Measurements from ENCODE around the gene BMP8A.

The BMP8A gene

DNA sequence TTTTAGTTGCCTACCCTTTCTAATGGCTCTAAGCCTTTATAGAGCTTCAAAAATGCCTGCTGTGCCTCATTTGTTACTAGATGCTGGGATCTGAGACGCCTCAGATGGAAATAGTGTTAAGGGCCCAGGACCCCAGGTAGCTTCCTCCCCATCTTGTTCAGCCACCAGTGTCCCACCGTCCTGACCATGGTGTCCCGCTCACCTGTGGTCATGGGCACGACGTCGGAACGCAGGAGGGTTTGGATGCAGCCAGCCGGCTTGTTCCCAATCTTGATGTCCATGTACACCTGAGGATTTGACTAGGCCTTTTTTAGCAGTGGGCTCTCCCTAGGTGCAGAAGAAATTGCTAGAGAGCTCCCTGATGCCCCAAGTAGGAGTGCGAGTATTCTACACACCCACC is 54.1 kb downstream of the BMP8A start:
- DNase-seq (ENCODE audit: low read depth), result no peak
- no peak overlapping the region for H3K4me3 ChIP-seq (ENCODE audit: low read depth, low read length)

DNA sequence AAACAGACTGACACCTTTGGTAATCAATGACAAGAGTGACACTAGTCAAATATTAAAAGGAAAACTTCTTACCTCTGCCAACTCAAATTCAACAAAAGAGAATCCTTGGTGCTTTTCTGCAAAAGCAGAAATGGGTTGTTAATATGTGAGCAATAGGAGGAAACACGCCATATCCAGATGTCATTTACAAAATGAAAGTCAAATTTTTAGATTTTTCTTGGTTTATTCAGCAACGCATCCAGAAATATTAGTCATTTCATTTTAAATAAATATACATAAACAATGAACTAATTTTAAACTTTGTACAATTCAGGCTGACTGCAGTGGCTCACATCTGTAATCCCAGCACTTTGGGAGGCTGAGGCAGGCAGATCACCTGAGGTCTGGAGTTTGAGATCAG is 62.8 kb downstream of the BMP8A start:
- no peak overlapping the region for H3K4me3 ChIP-seq (ENCODE audit: low read depth, low read length)
- TF ChIP-seq, protein P1, sequence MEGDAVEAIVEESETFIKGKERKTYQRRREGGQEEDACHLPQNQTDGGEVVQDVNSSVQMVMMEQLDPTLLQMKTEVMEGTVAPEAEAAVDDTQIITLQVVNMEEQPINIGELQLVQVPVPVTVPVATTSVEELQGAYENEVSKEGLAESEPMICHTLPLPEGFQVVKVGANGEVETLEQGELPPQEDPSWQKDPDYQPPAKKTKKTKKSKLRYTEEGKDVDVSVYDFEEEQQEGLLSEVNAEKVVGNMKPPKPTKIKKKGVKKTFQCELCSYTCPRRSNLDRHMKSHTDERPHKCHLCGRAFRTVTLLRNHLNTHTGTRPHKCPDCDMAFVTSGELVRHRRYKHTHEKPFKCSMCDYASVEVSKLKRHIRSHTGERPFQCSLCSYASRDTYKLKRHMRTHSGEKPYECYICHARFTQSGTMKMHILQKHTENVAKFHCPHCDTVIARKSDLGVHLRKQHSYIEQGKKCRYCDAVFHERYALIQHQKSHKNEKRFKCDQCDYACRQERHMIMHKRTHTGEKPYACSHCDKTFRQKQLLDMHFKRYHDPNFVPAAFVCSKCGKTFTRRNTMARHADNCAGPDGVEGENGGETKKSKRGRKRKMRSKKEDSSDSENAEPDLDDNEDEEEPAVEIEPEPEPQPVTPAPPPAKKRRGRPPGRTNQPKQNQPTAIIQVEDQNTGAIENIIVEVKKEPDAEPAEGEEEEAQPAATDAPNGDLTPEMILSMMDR (conservative IDR thresholded peaks at IDR 0.05; ENCODE audit: low read depth, low read length), result no peak

More for the DNA sequence above, 54.1 kb downstream of the BMP8A start:
- TF ChIP-seq, protein P1 (conservative IDR thresholded peaks at IDR 0.05; ENCODE audit: low read depth, low read length), result no peak

DNA sequence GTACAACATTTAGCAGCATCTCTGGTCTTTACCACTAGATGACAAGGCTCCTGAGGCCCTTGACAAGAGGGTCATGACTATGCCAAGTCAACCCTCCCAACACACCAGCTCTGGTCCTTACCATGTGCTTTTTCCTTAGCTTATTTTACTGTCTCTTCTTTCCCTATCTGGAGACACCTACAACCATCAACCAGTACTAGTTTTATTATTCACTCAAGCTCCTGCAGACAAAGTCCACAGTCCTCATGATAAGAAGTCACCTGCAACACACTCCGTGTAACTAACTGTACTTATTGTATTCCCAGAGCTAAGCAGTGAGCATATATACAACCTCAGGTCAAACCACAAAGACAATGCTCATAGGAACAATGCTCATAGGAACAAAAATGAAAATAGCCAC is 69.8 kb downstream of the BMP8A start:
- DNase-seq (ENCODE audit: low read depth), result no peak
- no peak overlapping the region for H3K4me3 ChIP-seq (ENCODE audit: low read depth, low read length)
- TF ChIP-seq, protein P1 (conservative IDR thresholded peaks at IDR 0.05; ENCODE audit: low read depth, low read length), result no peak

More for the DNA sequence above, 62.8 kb downstream of the BMP8A start:
- DNase-seq (ENCODE audit: low read depth), result no peak

DNA sequence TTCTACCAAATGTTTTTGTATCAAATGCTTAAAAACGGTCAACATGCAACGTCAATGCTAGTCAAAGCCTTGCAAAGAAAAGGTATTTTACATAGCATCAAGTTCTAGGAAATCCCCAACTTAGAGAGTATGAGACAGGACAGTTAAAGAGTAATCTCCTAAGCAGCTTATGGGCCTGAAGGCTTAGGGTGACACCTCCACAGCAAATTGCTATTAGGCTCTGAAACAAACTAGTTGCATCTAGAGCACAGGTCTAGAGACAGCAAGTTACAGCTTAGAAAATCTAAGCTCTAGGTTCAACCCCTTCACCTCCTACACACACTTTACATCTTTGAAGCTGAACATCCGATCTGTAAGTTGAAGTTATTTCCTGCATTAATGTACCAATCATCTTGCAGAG is 71.5 kb downstream of the BMP8A start:
- no peak for DNase-seq (ENCODE audit: low read depth)
- TF ChIP-seq, protein P1 (conservative IDR thresholded peaks at IDR 0.05; ENCODE audit: low read depth, low read length), result no peak
- H3K4me3 ChIP-seq (ENCODE audit: low read depth, low read length), result no peak overlapping the region

DNA sequence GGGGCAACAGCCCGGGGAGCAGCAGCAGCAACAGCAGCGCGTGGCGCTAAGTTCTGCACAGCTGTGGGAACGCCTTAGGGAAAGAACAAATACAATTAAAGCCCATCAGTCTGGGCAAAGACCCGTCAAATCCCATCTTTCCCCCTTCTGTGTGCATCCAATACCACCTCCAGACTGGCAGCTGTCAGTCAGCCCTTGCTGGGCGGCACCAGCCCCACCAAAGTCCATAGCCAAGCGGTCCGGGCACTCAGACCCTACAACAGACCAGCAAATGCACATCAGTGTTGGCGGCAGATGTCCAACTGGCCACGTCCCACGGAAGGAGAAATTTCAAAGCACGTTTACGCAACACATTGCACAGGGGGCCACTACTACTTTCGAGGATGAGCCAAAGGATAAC is 72.2 kb downstream of the BMP8A start:
- DNase-seq (ENCODE audit: low read depth), result no peak
- TF ChIP-seq, protein P1 (conservative IDR thresholded peaks at IDR 0.05; ENCODE audit: low read depth, low read length), result no peak
- H3K4me3 ChIP-seq (ENCODE audit: low read depth, low read length), result no peak overlapping the region

DNA sequence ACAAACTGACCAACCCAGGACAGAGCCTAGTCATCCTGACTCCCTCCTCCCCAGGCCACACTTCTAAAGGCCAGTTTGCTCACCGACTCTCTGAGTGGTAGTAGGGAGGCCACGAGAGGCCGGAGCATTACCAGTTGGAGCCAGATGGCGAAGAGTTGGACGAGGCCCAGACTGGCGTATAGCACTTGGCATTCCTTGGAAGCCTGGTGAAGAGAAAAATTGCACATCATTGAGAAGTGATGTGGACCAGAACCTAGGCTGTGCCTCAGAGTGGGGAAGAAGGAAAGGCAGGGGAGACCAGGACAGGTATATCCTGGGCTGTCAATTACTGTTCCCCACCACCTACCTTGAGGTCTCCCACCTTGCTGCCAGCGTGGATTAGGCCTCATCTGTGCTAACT is 72.9 kb downstream of the BMP8A start:
- H3K4me3 ChIP-seq (ENCODE audit: low read depth, low read length), result no peak overlapping the region

DNA sequence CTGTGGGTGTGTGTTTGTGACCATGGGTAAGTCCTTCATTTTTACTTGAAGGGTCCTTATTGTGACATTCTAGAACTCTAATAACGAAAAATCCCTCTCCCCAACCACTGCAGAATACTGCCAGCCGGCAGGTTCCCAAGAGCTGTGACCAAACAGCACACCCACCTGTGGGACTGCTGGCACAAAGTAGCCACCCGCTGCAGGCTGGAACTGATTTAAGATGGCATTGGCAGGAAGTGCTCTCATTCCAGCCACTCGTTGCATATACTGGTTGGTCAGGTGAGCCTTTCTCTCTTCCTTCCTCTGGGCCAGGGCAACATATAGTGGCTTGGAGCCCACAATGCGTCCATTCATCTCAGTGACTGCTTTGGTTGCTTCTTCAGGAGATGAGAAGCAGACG is 73.5 kb downstream of the BMP8A start:
- no peak overlapping the region for H3K4me3 ChIP-seq (ENCODE audit: low read depth, low read length)
- TF ChIP-seq, protein P1 (conservative IDR thresholded peaks at IDR 0.05; ENCODE audit: low read depth, low read length), result no peak
- no peak for DNase-seq (ENCODE audit: low read depth)

More for the DNA sequence above, 72.9 kb downstream of the BMP8A start:
- TF ChIP-seq, protein P1 (conservative IDR thresholded peaks at IDR 0.05; ENCODE audit: low read depth, low read length), result no peak
- no peak for DNase-seq (ENCODE audit: low read depth)
